Putamen (tissue), 1 donor: ENCODE measurements around the gene CTBP1.
"Not testable (repeated sequence)": the region's sequence is repeated elsewhere in the genome, so short reads cannot be mapped to it uniquely, and the experiment has no call there.

Experiments
- DNase-seq: peaks from one replicate; pipeline ENCODE4 v3.0.0-alpha.2; 2016; ENCODE audit warnings: low spot score

CTBP1 gene

DNA sequence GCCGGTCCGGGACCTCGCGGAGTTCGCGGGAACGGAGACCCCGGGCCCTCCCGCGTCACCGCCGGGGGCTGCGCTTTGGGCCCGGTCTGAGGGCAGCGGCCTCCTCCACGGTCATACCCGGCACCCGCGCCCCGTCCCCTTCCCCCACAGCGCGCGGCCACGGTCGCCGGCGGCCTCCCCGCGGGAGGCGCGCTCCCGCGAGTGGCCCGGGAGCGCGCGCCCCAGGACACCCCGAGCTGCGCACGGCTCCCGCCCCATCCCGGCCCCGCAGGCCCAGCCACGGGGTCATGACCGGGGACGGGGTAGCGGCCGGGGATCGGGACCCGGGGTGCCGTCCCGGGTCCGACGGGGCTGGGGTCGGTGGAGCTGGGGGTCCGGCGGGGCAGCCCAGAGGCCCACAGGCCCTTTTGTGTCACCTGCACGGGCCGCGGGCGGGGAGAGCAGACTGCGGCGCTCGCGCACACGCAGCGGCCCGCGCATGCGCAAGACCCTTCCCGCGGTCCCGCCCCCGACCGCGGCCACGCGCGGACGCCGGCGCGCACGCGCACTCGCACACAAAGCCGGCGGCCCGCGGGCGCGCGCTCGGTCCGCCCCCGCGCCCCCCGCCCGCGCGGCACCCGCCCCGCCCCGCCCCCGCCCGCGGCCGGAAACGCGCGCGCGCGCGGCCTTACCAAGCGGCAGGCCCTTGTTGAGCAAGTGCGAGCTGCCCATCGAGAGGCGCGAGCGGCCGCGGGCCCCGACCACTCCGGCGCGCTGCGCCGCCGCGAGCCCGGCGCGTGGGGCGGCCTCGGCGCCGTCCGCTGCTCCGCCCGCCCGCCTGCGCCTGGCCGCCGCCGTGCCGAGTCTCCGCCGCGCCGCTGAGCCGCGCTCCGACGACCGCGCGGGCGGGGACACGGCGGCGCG lies at the start of gene CTBP1:
CTBP1 (minus strand) TSS at position 886 of the 903 bp plus-strand sequence. CDS start 7,799 bp downstream, outside the sequence.
- peak; percentile 87 for DNase-seq

DNA sequence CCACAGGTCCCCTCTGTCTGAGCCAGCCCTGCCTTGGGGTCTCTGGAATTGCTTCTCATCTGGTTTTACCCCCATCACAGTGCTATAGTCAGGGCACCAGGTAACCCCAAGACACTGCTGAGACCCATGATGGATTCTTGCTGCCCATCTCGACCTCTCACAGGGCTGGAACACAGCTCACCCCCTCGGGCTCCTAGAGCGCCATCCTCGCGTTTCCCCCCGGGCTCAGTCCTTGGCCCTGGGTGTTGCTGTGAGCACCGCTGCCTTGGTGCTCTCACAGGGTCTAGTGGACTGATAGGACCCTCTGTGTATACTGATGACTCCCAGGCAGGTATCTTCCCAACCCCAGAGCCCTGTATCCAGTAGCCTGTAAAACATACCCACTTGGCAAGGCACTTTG lies 49.5 kb upstream of the CTBP1 start:
- DNase-seq = no peak

DNA sequence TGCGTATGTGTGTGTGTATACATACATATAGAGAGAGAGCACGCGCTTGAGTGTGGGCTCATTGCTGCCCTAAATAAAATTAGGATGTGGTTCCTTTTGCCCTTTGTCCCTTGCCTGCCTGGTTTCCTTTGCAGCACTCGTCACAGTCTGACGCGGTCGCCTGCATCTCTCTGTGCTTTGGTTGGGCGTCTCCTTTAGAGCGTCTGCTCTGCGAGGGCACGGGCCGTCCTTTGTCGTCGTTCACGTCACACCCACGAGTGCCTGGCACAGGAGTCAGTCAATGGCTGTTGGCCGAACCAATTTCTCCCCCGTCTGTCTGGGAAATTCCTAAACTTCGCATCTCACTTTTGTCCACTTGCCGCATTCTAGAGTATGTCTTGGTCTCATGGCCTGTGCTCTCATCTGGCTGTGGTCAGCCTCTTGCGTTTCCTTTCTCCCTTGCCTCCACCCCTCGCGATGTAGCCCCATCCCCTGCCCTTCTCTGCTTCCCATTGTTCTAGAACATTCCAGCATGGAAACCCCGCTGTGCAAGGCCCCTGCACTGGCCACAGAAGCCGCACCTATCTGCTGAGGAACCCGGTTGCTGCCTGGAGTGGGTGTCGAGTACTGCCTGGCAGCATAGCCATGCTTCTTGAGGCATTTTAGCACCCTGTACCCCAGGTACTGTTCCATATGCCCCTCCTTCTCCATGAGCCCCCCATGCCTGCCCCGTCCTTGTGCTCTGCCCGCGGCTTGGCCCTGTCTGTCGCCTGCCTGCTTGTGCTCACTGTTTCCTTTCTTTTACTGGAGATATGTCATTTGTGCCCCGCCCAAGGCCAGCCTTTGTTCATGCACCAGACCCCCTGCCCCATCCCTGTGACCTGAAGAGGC lies 48.8 kb upstream of the CTBP1 start:
- no peak for DNase-seq

DNA sequence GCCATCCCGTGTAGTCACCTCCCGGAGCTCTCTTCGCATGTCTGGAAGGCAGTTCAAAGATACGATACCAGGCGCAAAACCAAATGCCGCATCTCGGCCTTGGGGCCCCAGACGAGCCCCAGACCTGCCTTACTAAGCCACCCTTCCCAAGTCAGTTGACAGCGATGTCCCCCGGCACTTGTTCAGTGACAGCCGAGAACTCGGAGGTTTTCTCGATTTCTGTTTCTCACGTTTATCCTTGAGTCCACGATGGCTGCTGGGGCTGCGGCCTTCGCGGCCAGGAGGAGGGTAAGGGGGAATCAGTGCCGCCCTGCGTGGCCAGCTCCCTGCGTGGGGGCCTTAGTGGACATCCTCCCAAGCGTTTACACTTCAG lies 48.1 kb upstream of the CTBP1 start:
- no peak for DNase-seq

DNA sequence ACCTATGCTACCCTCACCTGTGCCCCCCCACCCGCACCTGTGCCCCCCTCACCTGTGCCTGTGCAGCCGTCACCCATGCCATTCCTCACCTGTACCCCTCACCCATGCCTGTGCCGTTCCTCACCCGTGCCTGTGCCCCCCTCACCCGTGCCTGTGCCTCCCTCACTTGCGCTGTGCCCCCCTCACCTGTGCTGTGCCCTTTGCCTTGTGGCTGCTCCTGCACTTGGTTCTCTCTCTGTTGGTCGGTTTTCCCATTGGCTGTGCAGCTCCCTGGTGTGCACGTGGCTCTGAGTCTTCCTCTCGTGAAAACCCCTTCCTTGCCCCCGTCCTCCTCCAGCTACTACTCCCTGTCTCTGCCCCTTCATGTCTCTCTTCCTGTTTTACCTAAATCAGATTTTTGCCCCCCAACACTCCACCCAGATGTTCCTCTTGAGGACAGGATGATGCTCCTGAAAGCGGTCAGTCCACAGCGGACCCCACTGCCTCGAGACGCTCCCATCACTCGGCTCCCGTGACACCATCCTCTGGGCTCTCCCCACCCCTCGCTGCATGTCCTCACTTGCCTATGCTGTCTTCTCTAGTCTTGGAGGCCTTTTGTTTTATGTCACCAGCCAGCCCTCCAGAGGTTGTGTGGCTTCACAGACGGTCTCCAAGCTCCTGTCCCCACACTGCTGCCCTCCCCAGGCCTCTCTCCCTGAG lies 47.5 kb upstream of the CTBP1 start:
- DNase-seq = no peak

DNA sequence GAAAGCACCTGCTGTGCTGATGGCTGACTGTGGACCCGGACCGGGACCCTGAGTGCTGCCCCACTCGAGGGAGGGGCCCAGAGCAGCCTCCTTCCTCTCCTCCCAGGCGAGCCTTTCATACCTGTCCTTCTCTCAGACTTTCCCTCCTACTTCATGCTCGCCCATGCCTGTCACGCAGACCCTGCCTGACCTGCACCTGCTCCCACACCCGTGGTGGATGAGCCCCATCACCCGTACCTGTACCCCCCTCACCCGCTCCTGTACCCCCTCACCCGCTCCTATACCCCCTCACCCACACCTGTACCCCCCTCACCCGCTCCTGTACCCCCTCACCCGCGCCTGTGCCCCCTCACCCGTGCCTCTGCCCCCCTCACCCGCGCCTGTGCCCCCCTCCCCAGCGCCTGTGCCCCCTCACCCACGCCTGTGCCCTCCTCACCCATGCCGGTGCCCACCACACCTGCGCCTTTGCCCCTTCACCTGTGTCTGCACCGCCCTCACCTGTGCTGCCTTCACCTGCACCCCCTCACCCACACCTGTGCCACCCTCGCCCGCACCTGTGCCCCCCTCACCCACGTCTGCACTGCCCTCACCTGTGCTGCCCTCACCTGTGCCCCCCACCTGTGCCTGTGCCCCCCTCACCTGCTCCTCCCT lies 46.6 kb upstream of the CTBP1 start:
- DNase-seq = no peak

DNA sequence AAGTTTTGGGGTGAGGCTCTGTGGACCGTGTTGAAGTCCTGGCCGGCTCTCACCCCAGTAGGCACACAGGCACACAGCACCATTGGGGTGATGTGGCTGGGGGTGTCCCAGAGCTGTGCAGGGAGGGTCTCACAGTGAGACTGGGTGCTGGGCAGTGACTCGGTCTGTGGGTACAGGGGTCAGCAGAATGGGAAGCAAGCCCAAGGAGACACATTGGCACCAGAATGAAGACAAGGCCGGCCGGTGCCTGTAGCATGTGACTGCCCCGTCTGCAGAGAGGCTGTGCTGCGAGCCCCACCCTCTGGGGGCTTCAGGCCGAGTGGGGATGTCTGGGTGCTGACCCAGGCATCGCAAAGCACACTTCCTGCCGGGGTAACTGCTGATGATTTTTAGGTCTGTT lies 46.0 kb upstream of the CTBP1 start:
- DNase-seq = no peak

DNA sequence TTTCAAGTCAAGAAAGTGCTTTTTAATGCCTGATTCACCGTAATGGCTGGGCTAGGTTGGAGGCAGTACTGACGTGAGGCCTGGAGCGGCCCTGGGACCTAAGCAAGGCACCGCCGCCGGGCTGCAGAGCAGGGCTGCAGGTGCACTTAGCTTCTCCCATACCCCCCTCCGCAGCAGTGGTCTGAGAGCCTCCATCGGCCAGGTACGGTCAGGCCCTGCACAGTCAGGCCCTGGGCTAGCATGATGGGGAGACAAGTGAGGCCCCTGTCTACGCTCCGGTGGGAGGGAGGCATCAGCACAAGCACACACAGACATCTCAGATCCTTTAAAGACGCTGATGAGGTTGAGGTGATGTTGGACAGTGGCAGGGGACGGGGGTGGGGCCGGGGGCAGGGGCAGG lies 45.5 kb upstream of the CTBP1 start:
- no peak for DNase-seq

DNA sequence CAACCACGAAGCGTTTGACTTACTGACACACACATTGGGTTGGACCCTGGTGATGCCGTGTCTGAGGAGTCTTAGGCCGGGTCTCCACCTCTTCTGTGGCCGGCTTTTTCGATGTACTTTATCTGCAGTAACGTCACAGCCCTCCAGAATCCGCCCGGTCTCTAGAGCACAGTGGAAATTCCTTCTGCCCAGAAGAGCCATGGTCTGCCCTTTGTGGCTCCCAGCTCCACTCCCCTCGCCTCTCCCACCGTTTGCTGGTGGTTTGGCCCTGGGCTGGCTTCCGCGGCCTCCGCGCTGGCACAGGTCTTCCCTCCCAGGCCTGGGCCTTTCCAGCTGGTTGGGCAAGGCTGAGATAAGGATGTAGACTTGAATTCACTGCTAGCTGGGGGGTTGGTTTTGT lies 45.1 kb upstream of the CTBP1 start:
- no peak for DNase-seq

DNA sequence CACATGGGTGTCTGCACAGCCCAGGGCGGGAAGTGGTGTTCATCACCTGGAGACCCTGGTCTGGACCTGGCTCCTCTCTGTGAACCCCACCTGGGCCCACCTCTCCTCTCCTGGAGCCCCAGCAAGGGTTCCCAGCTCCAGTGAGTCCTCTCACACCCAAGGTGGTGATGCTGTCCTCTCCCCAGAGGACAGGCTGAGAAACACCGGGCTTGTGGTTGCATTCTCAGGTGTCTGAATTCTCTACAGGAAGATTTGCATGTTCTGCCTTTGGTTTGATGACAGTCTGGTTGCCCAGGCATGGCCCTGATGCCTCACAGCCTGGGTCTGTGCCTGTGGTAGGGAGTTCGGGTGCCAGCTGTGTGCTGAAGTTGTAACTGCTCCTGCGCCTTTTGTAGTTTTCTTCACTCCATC lies 44.6 kb upstream of the CTBP1 start:
- DNase-seq = no peak

DNA sequence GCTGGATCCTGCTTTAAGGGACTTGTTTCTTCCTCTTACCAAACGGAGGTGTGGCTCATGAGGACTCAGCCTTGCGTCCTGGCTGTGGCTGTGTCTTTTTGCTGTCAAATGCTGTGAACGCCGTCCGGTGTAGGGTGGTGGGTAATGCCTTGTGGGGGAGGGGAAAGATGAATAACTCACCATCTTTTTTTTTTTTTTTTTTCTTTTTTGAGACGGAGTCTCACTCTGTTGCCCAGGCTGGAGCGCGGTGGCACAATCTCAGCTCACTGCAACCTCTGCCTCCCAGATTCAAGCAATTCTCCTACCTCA lies 43.7 kb upstream of the CTBP1 start:
- not testable (repeated sequence) for DNase-seq

DNA sequence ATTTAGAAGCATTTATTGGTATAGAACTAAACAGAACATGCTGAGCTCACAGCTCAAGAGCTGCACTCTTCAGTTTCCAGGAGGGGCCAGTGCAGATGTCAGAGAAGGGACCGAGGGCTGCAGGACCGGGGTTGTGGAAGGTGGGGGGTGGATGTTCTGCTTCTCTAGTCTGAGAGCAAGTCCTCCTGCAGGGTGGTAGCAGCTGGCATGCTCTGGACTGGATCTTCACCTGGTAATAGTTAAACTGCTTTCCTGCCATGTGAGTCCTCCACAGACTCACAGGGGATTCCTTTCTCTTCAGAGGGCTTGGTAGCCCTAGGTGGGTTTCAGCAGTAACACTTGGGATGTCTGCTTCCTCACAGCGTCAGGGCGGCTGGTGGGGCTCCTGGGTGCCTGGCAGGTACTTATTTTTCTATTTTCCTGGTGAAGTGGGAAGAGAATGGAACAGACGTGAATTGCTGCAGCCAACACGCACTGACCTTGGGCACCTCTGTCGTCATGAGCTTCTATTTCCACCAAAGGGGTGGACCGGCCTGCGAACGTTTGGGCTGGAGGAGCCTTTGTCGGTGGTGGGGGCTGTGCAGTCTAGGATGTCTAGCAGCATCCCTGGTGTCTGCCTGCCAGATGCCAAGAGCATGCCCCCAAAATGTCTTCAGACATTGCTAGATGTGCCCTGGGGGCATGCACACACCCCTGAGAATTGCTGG lies 43.2 kb upstream of the CTBP1 start:
- no peak for DNase-seq

DNA sequence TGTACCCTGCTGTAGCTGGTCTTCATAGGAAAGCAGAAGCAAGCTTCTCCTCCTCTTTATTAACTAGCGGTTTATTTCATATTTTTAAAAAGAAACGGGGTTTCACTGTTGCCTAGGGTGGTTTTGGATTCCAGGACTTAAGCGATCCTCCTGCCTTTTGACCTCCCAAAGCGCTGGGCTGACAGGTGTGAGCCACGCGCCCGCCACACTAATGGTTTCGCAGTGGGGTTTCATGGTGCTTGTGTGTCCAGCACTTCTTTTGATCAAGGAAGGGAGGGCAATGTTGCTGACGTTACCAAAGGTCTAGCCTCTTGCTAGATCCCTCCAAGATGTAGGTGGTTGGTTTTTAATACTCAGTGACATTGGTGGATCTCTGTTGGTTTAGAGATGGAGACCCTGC lies 42.2 kb upstream of the CTBP1 start:
- no peak for DNase-seq

DNA sequence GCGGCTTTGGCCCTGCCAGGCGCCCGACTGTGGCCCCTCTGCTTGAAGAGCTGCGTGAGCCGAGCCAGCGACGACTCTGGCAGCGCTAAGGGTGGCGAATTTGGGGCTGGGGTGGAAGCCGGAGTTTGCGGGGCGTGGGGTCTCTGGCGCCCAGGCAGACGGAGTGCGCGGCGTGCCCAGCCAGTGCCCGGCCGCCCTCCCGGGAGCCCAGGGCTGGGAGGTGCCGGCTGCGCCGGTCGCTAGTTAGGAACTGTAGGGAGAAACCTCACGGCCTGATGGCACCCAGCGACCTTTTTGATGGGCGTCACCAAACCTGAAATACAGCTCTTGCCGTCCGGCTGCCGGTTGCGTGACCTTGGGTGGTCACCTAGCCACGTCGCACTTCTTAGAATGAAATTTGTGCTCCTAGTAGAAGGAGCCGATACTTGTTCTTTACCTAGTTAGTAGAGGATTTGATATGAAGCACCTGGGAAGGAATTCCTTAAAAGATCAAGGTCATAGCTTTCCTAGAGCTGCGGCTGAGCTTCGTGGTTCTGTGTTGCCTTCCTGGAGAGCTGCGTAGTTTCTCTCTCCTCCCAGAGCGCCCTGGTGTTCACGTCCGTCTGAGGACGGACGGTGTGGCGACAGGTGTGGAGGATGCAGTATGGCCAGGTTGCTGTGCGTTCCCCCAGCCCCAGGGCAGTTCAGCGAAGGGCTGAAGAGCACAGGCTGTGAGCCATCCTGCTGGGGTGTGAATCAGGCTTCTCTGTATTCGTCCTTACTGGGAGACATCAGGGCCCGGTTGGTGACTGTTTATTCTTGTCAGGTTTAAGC lies 41.4 kb upstream of the CTBP1 start:
- DNase-seq = no peak

DNA sequence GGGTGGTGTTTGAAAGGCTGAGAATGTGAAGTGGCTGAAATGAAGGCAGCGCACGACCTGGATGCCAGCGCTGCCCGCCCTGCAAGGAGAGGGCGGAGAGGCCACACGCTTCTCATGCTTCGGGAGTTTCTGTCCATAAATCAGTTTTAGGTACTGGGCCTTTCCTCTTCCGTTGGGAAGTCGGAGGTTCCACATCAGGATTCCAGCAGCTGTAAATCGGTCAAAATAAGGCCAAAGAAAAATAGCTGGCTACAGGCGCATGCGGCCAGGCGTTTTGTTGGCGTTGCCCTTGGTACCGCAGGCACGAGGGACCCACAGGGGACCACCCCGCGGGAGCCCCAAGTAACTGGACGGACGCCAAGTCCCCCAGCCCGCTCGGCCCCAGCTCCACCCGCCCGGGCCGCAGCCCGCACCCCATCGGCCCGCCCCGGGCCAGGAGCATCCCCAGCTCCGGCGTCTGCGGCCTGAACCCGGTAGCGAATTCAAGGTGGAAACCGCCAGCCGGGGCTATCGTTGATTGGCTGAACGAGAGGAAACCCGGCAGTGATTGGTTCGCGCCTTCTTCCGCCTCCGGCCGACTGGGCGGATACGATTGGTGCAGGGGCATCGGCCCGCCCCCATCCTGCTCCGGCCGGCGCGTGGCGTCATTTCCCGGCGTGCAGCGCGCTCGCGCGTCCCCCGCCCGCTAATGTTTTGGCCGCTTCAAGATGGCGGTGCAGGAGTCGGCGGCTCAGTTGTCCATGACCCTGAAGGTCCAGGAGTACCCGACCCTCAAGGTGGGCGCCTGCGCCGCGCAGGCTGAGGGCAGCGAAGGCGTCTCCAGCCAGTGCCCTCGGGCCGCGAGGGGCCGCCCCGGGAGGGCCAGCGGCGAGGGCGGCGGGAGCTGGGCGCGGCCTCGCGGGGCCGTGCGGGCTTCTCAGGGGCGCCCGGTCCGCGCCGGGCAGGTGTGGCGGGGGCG lies 40.6 kb upstream of the CTBP1 start, which contains the start of gene MAEA:
MAEA (plus strand) TSS at position 685 of the 958 bp plus-strand sequence; CDS start at position 708, 23 bp downstream.
- peak; percentile 96 for DNase-seq

DNA sequence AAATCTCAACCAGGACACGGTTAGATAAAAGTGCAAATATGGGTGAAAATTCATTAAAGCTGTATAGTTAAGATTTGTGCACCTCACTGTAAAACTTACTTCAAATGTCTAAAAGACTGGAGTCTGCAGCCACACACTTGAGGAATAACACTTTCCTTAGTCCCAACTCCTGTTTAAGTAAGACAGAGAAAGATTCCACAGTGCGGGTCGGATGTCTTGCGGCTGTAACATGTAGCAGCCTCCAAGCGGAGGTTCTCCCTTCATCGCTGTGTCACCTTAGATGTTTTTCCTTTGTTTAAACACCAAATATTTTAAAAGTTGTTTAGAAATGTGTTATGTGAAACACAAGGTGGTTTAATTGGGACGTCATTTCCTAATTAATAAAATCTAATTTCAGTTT lies 39.9 kb upstream of the CTBP1 start:
- DNase-seq = no peak

DNA sequence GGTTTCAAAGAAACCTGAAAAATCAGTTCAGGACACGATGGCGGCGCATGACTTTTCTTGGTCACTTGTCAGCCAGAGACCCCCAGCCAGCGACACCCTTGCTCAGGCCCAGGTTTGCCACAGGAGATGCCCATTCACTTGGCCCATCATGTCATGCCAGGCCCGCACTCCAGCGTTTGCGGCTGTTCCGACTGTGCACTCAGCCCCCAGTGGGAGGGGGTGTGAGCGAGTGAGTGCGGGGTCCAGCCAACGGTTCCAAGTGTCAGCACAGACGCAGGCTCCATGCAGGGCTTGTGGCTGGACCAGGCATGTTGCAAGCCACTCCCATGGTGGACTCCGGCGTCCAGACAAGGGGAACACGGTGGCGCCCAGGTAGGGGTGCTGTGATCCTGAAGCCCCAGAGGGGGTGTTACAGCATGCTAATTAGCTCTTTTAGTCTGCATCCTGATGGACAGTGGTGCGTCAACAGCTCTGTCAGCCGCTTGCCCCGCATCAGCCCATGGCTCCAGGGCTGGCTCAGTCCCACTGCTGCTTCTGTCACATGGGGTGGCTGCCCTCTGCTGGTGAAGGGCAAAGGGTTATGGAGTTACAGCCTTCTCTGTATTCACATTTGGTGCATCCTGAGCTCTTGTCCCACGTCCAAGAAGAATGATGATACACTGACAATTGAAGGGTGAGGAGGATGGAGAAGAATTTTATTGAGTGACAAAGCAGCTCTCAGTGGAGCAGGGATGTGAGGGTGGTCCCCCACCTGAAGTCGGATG lies 37.0 kb upstream of the CTBP1 start:
- no peak for DNase-seq

DNA sequence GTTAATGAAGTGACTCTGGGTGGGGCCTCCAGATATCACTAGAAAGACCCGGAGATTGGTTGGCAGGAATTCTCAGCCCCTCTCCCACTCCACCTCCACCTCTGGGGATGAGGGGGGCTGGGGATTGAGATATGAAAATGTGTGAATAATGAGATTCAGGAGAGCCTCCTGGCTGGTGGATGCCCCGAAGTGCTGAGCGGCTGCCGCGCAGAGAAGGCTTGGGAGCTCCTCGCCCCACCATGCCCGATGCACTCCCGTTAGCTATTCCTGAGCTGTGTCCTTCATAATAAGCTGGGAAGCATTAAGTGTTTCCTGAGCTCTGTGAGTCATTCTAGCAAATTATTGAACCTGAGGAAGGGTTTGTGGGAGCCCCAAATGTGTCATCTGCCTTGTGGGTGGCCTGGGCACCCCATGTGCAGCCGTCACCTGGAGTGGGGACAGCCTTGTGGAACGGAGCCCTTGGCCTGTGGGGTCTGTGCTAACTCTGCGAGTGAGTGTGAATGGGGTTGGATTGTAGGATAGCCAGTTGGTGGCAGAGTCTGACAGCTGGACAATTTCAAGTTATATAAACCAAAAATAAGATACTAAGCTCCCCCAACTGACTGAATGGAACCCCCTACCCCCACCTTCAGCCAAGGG lies 36.3 kb upstream of the CTBP1 start:
- DNase-seq = no peak
